GM23248 (cell line): Measurements from ENCODE around the gene ZBED1.

Experiments
- EZH2 ChIP-seq: fragments of 200-600 bp; sonication (generic); IDR thresholded peaks from 2 replicates; pipeline ENCODE4 v1.6.1; 2018; ENCODE audit warnings: antibody characterized with exemption, mild to moderate bottlenecking; ENCODE audit not compliant: insufficient read depth, poor library complexity, severe bottlenecking
- EZH2phosphoT487 ChIP-seq: fragments of 200-600 bp; sonication (generic); IDR thresholded peaks from 2 replicates; pipeline ENCODE4 v1.6.1; 2018; ENCODE audit warnings: antibody characterized with exemption, moderate library complexity, mild to moderate bottlenecking, low read depth; ENCODE audit not compliant: insufficient read depth

GRCh38 chrX:2471641-2472040, 29.1 kb downstream of the ZBED1 start:
- no peak for TF ChIP-seq EZH2
- TF ChIP-seq EZH2phosphoT487 = no peak
